ENCODE measurements around the gene LRIT2.

DNA sequence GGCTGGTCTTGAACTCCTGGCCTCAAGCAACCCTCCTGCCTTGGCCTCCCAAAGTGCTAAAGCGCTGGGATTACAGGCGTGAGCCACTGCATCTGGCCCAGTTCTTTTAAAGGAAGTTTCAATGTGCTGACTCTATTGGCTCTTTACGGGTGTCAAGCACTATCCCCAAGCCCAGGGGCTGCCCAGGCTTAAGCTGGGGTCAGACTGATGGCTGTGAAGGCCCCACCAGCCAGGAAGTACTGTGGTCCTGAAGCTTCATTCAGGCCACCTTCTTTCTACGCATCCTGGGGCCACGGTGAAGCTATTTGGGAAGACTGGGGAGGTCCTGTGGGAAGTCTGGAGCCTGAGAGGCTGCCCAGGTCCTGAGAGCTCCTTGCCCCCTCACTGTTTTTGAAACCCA lies 43.7 kb downstream of the LRIT2 start:
- no peak for TF ChIP-seq POLR2A (IDR thresholded peaks at IDR 0.05)
- TF ChIP-seq, protein P1, sequence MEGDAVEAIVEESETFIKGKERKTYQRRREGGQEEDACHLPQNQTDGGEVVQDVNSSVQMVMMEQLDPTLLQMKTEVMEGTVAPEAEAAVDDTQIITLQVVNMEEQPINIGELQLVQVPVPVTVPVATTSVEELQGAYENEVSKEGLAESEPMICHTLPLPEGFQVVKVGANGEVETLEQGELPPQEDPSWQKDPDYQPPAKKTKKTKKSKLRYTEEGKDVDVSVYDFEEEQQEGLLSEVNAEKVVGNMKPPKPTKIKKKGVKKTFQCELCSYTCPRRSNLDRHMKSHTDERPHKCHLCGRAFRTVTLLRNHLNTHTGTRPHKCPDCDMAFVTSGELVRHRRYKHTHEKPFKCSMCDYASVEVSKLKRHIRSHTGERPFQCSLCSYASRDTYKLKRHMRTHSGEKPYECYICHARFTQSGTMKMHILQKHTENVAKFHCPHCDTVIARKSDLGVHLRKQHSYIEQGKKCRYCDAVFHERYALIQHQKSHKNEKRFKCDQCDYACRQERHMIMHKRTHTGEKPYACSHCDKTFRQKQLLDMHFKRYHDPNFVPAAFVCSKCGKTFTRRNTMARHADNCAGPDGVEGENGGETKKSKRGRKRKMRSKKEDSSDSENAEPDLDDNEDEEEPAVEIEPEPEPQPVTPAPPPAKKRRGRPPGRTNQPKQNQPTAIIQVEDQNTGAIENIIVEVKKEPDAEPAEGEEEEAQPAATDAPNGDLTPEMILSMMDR (IDR thresholded peaks at IDR 0.05), result no peak
